IPS DF 6.9 (cell line): Measurements from ENCODE around the gene COL27A1.

Experiments
- DNase-seq: peaks from one replicate; pipeline ENCODE4 v3.0.0-alpha.2; 2013; ENCODE audit warnings: low read depth, low spot score
- H3K27ac ChIP-seq: one replicate; pipeline ENCODE4 v1.5.1; 2013; ENCODE audit warnings: low read length, control low read depth
- H3K27me3 ChIP-seq: 2 replicates; pipeline ENCODE4 v1.6.1; 2013; ENCODE audit warnings: mild to moderate bottlenecking, low read length; ENCODE audit not compliant: control insufficient read depth, insufficient read depth
- H3K36me3 ChIP-seq: 2 replicates; pipeline ENCODE4 v1.6.1; 2013; ENCODE audit warnings: low read length; ENCODE audit not compliant: control insufficient read depth, insufficient read depth
- H3K4me1 ChIP-seq: 2 replicates; pipeline ENCODE4 v1.6.1; 2013; ENCODE audit warnings: low read length; ENCODE audit not compliant: control insufficient read depth, insufficient read depth
- H3K4me3 ChIP-seq: 2 replicates; pipeline ENCODE4 v1.5.1; 2013; ENCODE audit warnings: mild to moderate bottlenecking, low read length
- H3K9me3 ChIP-seq: 2 replicates; pipeline ENCODE4 v1.6.1; 2013; ENCODE audit warnings: low read length, inconsistent platforms; ENCODE audit not compliant: control insufficient read depth, insufficient read depth
- WGBS: extraction: QIAGEN DNeasy Blood & Tissue Kit; methylation state at CpG from one replicate; pipeline ENCODE4 v1.1.7; 2013; ENCODE audit warnings: mixed read lengths, missing lambda C conversion rate; ENCODE audit not compliant: insufficient read length, insufficient coverage; 5-methylcytosine and 5-hydroxymethylcytosine counted together

The COL27A1 gene

GRCh38 chr9:114218264-114219120 is 63.2 kb downstream of the COL27A1 start:
- Histone ChIP-seq H3K4me3 (no peak overlapping the region), H3K27ac (no peak overlapping the region), H3K4me1 (peaks cover 1% of the 10 kb centered on the region; the same call in 1 of the 2 replicates), H3K27me3 (no peaks in the 10 kb centered on the region), H3K9me3 (no peaks in the 10 kb centered on the region), H3K36me3 (no peaks in the 10 kb centered on the region)
- WGBS: no CpG with 5 or more reads among the region's 11 CpGs
- no peak for DNase-seq

GRCh38 chr9:114220061-114220541 is 64.8 kb downstream of the COL27A1 start:
- WGBS: no CpG with 5 or more reads among the region's 8 CpGs
- no peak overlapping the region for H3K27ac ChIP-seq
- H3K4me3 ChIP-seq: no peak overlapping the region
- H3K36me3 ChIP-seq: no peaks in the 10 kb centered on the region
- no peaks in the 10 kb centered on the region for H3K9me3 ChIP-seq
- H3K4me1 ChIP-seq: peaks cover 1% of the 10 kb centered on the region; the same call in 1 of the 2 replicates
- no peaks in the 10 kb centered on the region for H3K27me3 ChIP-seq
- DNase-seq: no peak

GRCh38 chr9:114221706-114222465 is 66.5 kb downstream of the COL27A1 start:
- DNase-seq: no peak
- H3K9me3 ChIP-seq: no peaks in the 10 kb centered on the region
- H3K36me3 ChIP-seq: no peaks in the 10 kb centered on the region
- no peak overlapping the region for H3K27ac ChIP-seq
- H3K4me1 ChIP-seq: peaks cover 1% of the 10 kb centered on the region; the same call in 1 of the 2 replicates
- WGBS: no CpG with 5 or more reads among the region's 10 CpGs
- H3K27me3 ChIP-seq: no peaks in the 10 kb centered on the region
- no peak overlapping the region for H3K4me3 ChIP-seq

GRCh38 chr9:114223564-114224246 is 68.4 kb downstream of the COL27A1 start:
- H3K27me3 ChIP-seq: no peaks in the 10 kb centered on the region
- WGBS: no CpG with 5 or more reads among the region's 4 CpGs
- no peaks in the 10 kb centered on the region for H3K9me3 ChIP-seq
- DNase-seq: no peak
- H3K4me1 ChIP-seq: peaks cover 1% of the 10 kb centered on the region; the same call in 1 of the 2 replicates
- no peak overlapping the region for H3K27ac ChIP-seq
- no peak overlapping the region for H3K4me3 ChIP-seq
- no peaks in the 10 kb centered on the region for H3K36me3 ChIP-seq

DNA sequence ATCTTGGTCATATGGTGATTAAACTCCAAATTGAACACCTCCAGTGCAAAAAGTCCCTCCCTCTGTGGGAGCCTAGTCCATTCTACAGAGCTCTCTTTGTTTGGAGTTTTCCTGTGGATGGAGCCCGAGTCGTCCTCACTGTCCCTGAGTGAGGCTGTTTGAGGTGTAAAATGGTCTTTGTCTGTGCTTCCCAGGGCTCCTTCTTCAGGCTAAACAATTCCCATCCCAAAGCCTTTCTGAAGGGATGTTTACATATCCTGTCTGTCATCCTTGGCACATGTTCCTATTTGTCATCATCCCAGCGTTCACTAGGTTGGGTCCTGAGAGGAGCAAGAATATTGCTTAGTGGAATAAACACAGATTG is 68.9 kb downstream of the COL27A1 start:
- DNase-seq: no peak
- whole genome bisulfite sequencing: no CpG with 5 or more reads among the region's 3 CpGs
- no peaks in the 10 kb centered on the region for H3K27me3 ChIP-seq
- H3K9me3 ChIP-seq: no peaks in the 10 kb centered on the region
- H3K27ac ChIP-seq: no peak overlapping the region
- no peaks in the 10 kb centered on the region for H3K36me3 ChIP-seq
- peaks cover 1% of the 10 kb centered on the region; the same call in 1 of the 2 replicates for H3K4me1 ChIP-seq
- no peak overlapping the region for H3K4me3 ChIP-seq

DNA sequence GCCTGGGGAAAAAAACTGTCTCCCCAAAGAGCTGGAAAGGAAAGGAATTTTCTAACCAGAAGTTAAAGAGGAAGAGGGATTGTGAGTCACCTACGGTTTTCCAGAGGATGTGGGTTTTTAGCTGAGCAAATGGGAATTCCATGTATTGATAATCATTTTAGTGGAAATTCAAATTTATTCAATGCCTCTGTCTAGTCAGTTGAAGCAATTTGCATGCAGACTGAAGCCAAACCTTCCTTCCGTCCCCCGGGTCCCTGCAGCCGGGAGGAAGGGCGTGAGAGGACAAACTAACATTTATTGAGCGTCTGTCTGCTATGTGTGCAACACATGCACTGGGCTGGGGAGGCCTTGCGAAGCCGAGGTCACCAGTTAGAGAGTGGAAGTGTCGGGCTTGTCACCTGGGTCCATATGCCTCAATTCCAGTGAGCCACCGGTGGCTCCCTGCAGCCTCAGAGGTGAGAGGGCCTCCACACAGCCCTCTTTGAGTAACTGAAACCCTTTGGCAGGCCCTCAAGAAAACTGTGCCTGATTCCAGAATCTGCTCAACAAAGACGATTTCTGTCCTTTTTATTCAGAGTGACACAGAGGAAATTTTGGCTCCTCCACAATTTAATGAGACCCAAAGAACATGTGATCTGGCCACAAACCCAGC is 70.3 kb downstream of the COL27A1 start:
- Histone ChIP-seq H3K27ac (no peak overlapping the region), H3K4me3 (no peak overlapping the region), H3K36me3 (no peaks in the 10 kb centered on the region), H3K4me1 (peaks cover 1% of the 10 kb centered on the region; the same call in 1 of the 2 replicates), H3K27me3 (no peaks in the 10 kb centered on the region), H3K9me3 (no peaks in the 10 kb centered on the region)
- WGBS: no CpG with 5 or more reads among the region's 11 CpGs
- DNase-seq: no peak

DNA sequence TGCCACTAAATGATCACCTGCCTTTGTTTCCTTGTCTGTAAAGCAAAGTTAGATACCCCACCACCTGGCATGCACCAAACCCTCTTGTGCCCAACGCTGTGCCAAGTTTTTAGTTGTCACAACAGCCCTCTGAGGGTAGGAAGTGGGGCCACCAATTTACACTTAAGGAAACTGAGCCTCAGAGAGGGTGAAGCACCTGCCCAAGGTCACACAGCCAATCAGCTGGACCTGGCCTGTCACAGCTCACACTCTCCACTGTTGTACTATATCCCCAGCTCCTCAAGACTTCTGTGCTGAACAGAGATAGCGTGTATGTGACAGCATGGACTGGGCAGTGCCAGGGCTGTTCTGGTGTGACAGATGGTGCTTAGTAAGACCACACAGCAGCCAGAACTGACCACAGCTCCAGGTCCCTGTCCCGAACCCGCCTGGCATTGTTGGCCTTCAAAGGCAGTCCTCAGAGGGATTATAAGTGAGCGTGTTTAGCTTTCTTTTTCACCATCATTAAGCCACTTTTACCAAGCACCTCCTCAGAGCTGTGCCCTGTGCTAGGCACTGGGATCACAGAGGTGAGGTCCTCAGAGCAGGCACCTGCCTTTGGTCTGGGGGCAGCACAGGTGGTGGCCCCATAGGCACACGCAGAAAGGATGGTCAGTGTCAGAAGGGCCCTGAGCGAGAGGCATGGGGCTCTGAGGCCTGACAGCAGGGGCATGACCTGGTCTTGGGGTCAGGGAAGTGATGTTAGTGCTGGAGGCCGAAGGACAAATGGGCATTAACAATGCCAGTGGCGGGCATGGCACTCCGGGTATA is 71.1 kb downstream of the COL27A1 start:
- no peak overlapping the region for H3K4me3 ChIP-seq
- WGBS: no CpG with 5 or more reads among the region's 10 CpGs
- H3K36me3 ChIP-seq: no peaks in the 10 kb centered on the region
- H3K27me3 ChIP-seq: no peaks in the 10 kb centered on the region
- H3K27ac ChIP-seq: no peak overlapping the region
- no peak for DNase-seq
- H3K9me3 ChIP-seq: no peaks in the 10 kb centered on the region
- peaks cover 1% of the 10 kb centered on the region; the same call in 1 of the 2 replicates for H3K4me1 ChIP-seq

GRCh38 chr9:114227288-114228015 is 72.1 kb downstream of the COL27A1 start:
- H3K27ac ChIP-seq: no peak overlapping the region
- H3K4me3 ChIP-seq: no peak overlapping the region
- no peaks in the 10 kb centered on the region for H3K9me3 ChIP-seq
- no peaks in the 10 kb centered on the region for H3K36me3 ChIP-seq
- H3K4me1 ChIP-seq: peaks cover under 1% of the 10 kb centered on the region; the same call in 1 of the 2 replicates
- WGBS: no CpG with 5 or more reads among the region's 16 CpGs
- no peaks in the 10 kb centered on the region for H3K27me3 ChIP-seq
- DNase-seq: no peak
